GM19452 (cell line): ENCODE data around the gene MLLT3.

Source experiments
- ATAC-seq: cut with Tn5 transposase; IDR thresholded peaks from one replicate; pipeline ENCODE4 v1.9.1; 2021; ENCODE audit not compliant: unreplicated experiment

The MLLT3 gene

GRCh38 chr9:20518737-20519136 is 103.6 kb downstream of the MLLT3 start:
- ATAC-seq: no peak

GRCh38 chr9:20513126-20513913 is 109.0 kb downstream of the MLLT3 start:
- ATAC-seq: no peak

- ATAC-seq: no peak
Measured at GRCh38 chr9:20512636-20513035, 109.7 kb downstream of the MLLT3 start.

GRCh38 chr9:20512106-20512505 is 110.2 kb downstream of the MLLT3 start:
- ATAC-seq: no peak

DNA sequence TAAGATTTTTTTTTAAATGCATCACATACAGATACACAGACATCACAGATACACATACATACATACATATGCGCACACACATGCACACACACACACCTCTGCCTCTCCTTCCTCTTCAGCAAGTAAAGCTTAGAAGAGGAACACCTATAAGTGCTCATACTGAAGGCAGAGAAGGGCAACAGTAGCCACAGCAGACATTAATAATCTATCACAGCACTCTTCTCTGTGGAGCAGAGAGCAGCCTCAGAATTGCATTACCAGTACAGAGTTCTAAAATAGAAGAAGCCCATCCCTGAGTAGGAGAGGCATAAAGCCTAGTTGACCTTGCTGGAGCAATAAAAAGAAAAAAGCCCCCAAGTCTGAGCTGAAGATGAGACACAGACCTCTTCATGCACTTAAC is 110.6 kb downstream of the MLLT3 start:
- no peak for ATAC-seq

DNA sequence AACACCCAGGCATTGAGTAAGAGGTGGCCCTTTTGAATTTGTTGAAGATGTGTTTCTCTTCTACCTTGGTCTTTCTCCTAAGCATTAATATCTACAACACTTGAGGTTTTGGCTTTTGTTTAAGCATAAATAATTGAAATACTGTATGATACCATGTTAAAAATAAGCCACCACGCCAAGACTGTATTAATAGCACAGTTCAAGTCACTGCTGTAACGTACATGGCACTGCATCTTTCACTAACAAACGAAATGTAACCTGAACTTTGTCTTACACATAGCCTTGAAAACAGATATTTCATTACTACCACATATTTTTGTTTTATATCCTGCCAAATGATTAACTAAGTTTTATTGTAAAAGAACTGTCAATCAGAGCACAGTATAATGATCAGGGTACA is 112.8 kb downstream of the MLLT3 start:
- ATAC-seq: no peak

DNA sequence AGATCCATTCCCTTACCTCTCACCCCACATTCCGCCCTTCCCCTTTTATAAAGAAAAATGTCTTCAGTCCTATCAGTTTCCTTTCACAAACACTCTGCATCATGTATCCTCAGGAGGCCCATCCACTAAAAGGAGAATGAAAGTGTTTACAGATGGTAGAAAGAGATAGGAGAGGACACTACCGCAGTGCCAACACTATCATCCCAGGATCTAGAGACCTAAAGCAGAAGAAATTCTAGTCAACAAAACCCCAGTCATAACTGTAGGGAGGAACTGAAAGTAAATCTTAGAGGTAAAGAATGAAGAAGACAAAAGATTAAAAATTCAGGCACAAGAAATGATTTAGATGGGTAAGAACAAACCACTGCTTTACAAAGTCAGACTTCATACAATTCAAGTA is 114.1 kb downstream of the MLLT3 start:
- ATAC-seq: peak; percentile 61

GRCh38 chr9:20507431-20507830 is 114.9 kb downstream of the MLLT3 start:
- ATAC-seq: no peak

DNA sequence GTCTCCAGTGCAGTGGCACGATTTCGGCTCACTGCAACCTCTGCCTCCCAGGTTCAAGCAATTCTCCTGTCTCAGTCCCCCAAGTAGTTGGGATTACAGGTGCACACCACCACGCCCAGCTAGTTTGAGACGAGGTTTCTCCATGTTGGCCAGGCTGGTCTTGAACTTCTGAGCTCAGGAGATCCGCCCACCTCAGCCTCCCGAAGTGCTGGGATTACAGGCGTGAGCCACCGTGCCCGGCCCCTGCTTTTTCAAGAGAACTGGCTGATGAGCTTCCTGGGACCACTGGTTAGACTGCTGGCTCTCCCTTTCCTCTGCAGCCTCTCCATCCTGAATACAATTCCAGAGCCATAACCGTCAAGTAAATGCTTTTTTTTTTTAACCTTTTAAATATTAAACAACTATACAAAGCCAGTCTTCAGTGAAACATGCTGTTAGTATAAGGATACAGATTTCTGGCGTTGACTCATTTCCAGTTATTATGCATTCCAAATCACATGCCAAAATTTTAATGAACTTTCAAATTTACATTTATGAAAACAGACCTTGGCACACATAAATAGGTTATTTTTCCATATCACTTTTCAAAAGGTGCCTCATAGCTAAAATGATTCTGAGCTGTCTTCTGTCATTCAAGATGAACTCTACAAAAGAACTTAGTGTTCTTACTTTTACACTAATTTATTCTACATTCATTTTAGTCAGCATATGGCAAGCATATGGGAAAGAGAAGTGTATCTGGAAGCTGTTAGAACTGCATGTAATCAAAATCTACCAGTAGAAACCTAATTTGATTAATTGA is 116.0 kb downstream of the MLLT3 start:
- no peak for ATAC-seq

DNA sequence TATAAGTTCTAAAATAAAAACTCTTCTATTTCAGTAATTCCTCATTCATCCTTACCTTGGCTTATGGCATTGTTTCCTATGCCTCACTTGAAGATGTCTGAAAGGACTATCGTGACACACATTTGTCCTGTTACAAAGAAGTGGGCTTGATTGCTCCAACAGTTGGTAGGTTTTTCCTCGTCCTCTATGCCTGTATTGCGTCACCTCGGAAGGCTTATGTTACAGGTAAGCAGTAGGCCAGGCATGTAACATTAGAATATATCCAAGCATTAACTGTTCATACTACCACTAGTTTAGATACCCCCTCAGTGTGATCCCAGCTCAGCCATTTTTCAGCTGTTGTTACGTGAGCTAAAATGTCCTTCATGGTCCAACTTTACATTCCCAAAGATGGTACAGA is 116.7 kb downstream of the MLLT3 start:
- no peak for ATAC-seq

DNA sequence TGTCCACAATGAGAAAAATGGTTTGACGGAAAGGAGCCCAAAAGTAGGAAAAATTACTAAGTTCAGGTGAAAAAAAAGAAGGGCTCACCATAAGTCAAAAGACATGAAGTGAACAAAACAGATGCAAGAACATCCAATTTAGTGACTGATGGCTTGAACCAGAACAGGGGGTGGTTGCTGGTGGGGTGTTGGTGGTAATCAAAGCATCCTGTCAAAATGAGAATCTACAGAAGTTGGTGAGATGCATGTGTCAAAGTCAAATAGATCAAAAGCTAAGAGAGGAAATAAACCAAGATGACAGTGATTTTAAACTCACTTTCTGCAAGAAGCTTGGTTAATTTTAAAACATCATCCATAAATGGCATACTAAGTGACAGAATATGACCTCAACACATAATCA is 117.4 kb downstream of the MLLT3 start:
- ATAC-seq: no peak

DNA sequence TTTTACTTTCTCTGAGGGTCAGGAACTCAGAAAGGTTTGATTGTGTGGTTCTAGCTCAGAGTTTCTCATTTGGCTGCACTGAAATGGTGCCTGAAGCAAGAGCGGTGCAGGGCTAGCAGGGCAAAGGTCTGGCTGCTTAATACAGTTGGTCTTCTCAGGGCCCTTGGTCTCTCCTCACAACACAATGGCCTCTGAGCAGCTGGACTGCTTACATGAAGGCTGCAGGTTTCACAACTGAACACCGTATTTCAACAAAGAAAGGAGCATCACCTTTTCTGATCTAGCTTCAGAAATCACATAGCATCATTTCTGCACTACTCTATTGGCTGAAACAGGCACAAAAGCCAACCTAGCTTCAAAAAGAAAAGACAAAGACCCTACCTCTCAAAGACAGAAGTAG is 122.2 kb downstream of the MLLT3 start:
- ATAC-seq: no peak

- no peak for ATAC-seq
Measured at GRCh38 chr9:20499013-20499412, 123.3 kb downstream of the MLLT3 start.

- ATAC-seq: no peak
Measured at GRCh38 chr9:20496328-20496727, 126.0 kb downstream of the MLLT3 start.

GRCh38 chr9:20495098-20495497 is 127.2 kb downstream of the MLLT3 start:
- no peak for ATAC-seq

GRCh38 chr9:20494035-20494434 is 128.3 kb downstream of the MLLT3 start:
- ATAC-seq: no peak

GRCh38 chr9:20492772-20493171 is 129.5 kb downstream of the MLLT3 start:
- ATAC-seq: no peak

DNA sequence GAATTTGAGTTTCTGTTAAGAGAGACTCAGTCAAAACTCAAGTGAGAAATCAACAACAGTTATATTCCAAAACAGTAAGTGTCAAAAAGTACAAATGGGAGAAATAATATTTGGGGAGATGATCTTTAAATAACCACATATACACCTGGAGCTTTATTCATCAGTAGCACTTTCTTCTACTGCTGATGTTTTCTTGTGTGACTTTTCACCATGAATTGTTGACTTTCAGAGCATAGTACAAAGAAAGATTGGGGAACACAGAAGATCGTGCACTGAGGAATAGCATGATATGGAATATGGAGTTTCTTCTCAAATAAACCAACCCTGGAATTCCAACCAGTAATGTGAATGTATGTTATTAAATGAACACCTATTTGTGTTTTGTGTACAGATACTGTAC is 130.7 kb downstream of the MLLT3 start:
- no peak for ATAC-seq

GRCh38 chr9:20490246-20490834 is 132.0 kb downstream of the MLLT3 start:
- no peak for ATAC-seq

DNA sequence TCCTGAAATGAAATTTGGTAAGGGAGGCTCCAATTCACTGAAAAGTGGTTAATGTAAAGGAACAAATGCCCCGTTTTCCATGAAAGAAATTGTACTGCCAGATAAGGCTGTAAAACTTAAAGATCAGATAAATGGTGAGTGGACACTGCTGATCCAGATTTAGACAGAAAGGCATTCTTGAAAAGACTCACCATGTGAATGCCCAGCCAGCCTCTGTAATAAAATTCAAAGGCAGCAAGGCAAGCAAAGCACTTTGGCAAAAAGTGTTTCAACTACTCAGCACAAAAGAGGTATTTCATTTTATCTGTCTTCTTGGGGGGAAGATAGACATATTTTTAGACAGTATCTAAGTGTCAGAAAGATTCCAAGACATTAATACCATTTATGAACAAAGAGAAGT is 133.6 kb downstream of the MLLT3 start:
- no peak for ATAC-seq

DNA sequence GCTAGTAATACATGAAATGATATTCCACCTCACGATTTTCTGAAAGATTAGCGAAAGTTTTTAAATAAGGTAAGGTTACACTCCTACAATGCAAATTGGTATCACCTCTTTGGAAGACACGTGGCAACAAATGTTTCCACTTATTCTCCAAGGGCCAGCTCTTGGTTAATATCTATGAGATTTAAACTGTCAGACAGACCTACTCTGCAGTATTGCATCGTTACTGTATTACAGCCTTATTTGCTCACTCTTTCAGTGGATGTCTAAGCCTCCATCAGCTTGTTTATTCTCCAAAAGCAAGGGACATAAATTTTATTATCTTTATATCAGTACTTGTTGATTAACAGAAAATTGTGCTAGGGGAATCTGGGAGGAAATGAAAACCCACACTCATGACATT is 135.7 kb downstream of the MLLT3 start:
- no peak for ATAC-seq

DNA sequence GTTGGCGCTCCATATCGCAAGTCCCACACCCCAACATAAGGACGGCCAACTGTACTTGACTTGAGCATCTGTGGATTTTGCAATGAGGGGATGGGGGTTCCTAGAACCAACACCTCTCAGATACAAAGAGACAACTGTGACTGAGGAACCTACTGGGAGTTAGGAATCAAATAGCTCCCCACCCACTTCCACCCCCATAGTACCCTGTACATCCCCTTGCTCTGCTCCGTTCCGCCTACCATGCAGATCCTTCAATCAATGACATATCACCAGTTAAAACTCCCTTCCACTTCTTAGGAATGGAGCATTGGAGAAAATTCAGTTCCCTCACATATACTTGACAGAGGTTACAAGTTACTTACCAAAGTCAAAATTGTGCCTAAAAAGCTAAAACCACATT is 140.9 kb downstream of the MLLT3 start:
- ATAC-seq: no peak
